ENCODE measurements around the gene LNX2.

- TF ChIP-seq EZH2phosphoT487 (IDR thresholded peaks at IDR 0.05; ENCODE audit: low read depth), result no peak
- no peak for TF ChIP-seq CTCF (IDR thresholded peaks at IDR 0.05; ENCODE audit: low read depth, low read length)
Observed at GRCh38 chr13:27654059-27654458, 33.7 kb upstream of the LNX2 start.
